HG03442 (cell line): ENCODE measurements around the gene GTF3C5.
"Not testable (repeated sequence)": the region's sequence is repeated elsewhere in the genome, so short reads cannot be mapped to it uniquely, and the experiment has no call there.

ENCODE experiments used
- ATAC-seq: cut with Tn5 transposase; IDR thresholded peaks from one replicate; pipeline ENCODE4 v1.9.1; 2021; ENCODE audit warnings: mild to moderate bottlenecking, moderate library complexity; ENCODE audit not compliant: unreplicated experiment

GTF3C5 gene

GRCh38 chr9:133067006-133067405 lies 36.2 kb downstream of the GTF3C5 start:
- no peak for ATAC-seq

GRCh38 chr9:133067813-133068212 lies 37.0 kb downstream of the GTF3C5 start:
- ATAC-seq = no peak

- ATAC-seq = not testable (repeated sequence)
These were observed 37.6 kb downstream of the GTF3C5 start for GRCh38 chr9:133068431-133068830.

GRCh38 chr9:133070500-133070961 lies 39.7 kb downstream of the GTF3C5 start:
- not testable (repeated sequence) for ATAC-seq

GRCh38 chr9:133070985-133071384 lies 40.2 kb downstream of the GTF3C5 start:
- ATAC-seq = not testable (repeated sequence)

GRCh38 chr9:133071484-133072150 lies 40.8 kb downstream of the GTF3C5 start:
- no peak for ATAC-seq

GRCh38 chr9:133072210-133072609 lies 41.4 kb downstream of the GTF3C5 start:
- ATAC-seq = not testable (repeated sequence)

- ATAC-seq = no peak
These were observed 42.6 kb downstream of the GTF3C5 start for GRCh38 chr9:133073086-133074014.

GRCh38 chr9:133074111-133074651 lies 43.4 kb downstream of the GTF3C5 start:
- ATAC-seq = no peak

GRCh38 chr9:133075925-133076630 lies 45.3 kb downstream of the GTF3C5 start:
- ATAC-seq = no peak

- ATAC-seq = no peak
These were observed 45.9 kb downstream of the GTF3C5 start for GRCh38 chr9:133076691-133077090.

- no peak for ATAC-seq
These were observed 47.7 kb downstream of the GTF3C5 start for GRCh38 chr9:133078486-133078885.

- ATAC-seq = no peak
These were observed 49.4 kb downstream of the GTF3C5 start for GRCh38 chr9:133080161-133080560.

- ATAC-seq = not testable (repeated sequence)
These were observed 50.3 kb downstream of the GTF3C5 start for GRCh38 chr9:133080786-133081779.

GRCh38 chr9:133081957-133082644 lies 51.3 kb downstream of the GTF3C5 start:
- ATAC-seq = not testable (repeated sequence)

- not testable (repeated sequence) for ATAC-seq
These were observed 52.9 kb downstream of the GTF3C5 start for GRCh38 chr9:133083688-133084087.

GRCh38 chr9:133086212-133086860 lies 55.5 kb downstream of the GTF3C5 start:
- ATAC-seq = not testable (repeated sequence)

- no peak for ATAC-seq
These were observed 56.1 kb downstream of the GTF3C5 start for GRCh38 chr9:133086894-133087293.
